GM12878 (cell line): ENCODE results near the gene ABCG1. TPM values are rescaled to one million over a fixed set of nuclear protein-coding genes. Genes with fewer than 3 reads are reported as not detected.

Experiments used
- ATAC-seq: fragments of 200-7000 bp; cut with Tn5 transposase; 3 replicates; pipeline ENCODE4 v1.9.1; 2020; ENCODE audit warnings: mild to moderate bottlenecking, moderate library complexity
- BruUV-seq: library from RNA; stranded (reverse); fragments of 400-500 nt; replicated peaks from 2 replicates; lab custom pipeline; 2021; lab: Mats Ljungman, UMichigan
- CTCF ChIA-PET: fragments of 300-600 bp; sonication (Branson Sonifier 250); formaldehyde crosslinking; extraction: SDS; loops from one replicate; lab custom pipeline; 2021; ENCODE audit warnings: inconsistent platforms; lab: Yijun Ruan, JAX
- POLR2A ChIA-PET: fragments of 350-600 bp; formaldehyde crosslinking; extraction: SDS; loops from one replicate; lab custom pipeline; 2021; ENCODE audit warnings: inconsistent platforms; lab: Charles Lee
- RAD21 ChIA-PET: fragments of 300-600 bp; sonication (Branson Sonifier 250); formaldehyde crosslinking; loops from one replicate; lab custom pipeline; 2023; ENCODE audit warnings: antibody characterized with exemption; ENCODE audit not compliant: unreplicated experiment; lab: Charles Lee
- SMC1A ChIA-PET: fragments of 300-600 bp; sonication (Branson Sonifier 250); formaldehyde crosslinking; loops from one replicate; lab custom pipeline; 2023; ENCODE audit not compliant: unreplicated experiment, uncharacterized antibody; lab: Charles Lee
- DNase-seq: peaks from one replicate; pipeline ENCODE4 v3.0.0-alpha.2; 2011; ENCODE audit warnings: low read depth, low spot score
- FAIRE-seq: peaks from 3 replicates; lab custom pipeline; 2011; peaks lifted over from hg19 to GRCh38; lab: Jason Lieb, UNC
- H2AFZ ChIP-seq: 2 replicates; pipeline ENCODE4 v1.6.0; 2011; ENCODE audit warnings: low read depth, low read length, control low read depth; ENCODE audit not compliant: control insufficient read depth
- H3K27ac ChIP-seq: 2 replicates; pipeline ENCODE4 v1.5.1; 2011; ENCODE audit warnings: control low read depth; ENCODE audit not compliant: control insufficient read depth, insufficient read depth
- H3K27me3 ChIP-seq, 2 experiments: replicated peaks in 1 of 2; 2 replicates each; pipeline versions ENCODE4 v1.6.0 to v1.6.1; 2011; ENCODE audit warnings: low read length in 1 of 2; ENCODE audit not compliant: control insufficient read depth in 2 of 2, insufficient read depth in 2 of 2
- H3K36me3 ChIP-seq, 2 experiments: 2 replicates each; pipeline ENCODE4 v1.5.1; 2011; ENCODE audit warnings: low read length in 1 of 2; ENCODE audit not compliant: control insufficient read depth in 2 of 2, insufficient read depth in 2 of 2
- H3K4me1 ChIP-seq: 2 replicates; pipeline ENCODE4 v1.6.1; 2011; ENCODE audit warnings: mild to moderate bottlenecking, low read length, moderate library complexity, mixed read lengths; ENCODE audit not compliant: control insufficient read depth, insufficient read depth
- H3K4me2 ChIP-seq: 2 replicates; pipeline ENCODE4 v1.6.0; 2011; ENCODE audit warnings: control low read depth; ENCODE audit not compliant: control insufficient read depth, insufficient read depth
- H3K4me3 ChIP-seq: fragments of 200-600 bp; sonication (generic); 2 replicates; pipeline ENCODE4 v1.5.1; 2016
- H3K79me2 ChIP-seq: 2 replicates; pipeline ENCODE4 v1.6.0; 2011; ENCODE audit warnings: low read length; ENCODE audit not compliant: control insufficient read depth, insufficient read depth
- H3K9ac ChIP-seq: 2 replicates; pipeline ENCODE4 v1.8.0; 2011; ENCODE audit warnings: low read length, control low read depth, mixed read lengths; ENCODE audit not compliant: control insufficient read depth, insufficient read depth
- H3K9me3 ChIP-seq: replicated peaks from 3 replicates; pipeline ENCODE4 v1.5.1; 2011; ENCODE audit warnings: mild to moderate bottlenecking, low read length; ENCODE audit not compliant: control insufficient read depth, insufficient read depth
- H4K20me1 ChIP-seq: 2 replicates; pipeline ENCODE4 v1.6.0; 2011; ENCODE audit not compliant: control insufficient read depth, insufficient read depth
- CBX3 ChIP-seq: fragments of 200-600 bp; sonication (generic); IDR thresholded peaks from 2 replicates; pipeline ENCODE4 v1.6.1; 2016; ENCODE audit warnings: low read depth, borderline replicate concordance
- EED ChIP-seq: sonication (generic); IDR thresholded peaks from 2 replicates; pipeline ENCODE4 v1.6.1; 2016; ENCODE audit warnings: antibody characterized with exemption, low read depth
- ETV6 ChIP-seq, 2 experiments: fragments of 450-650 bp in 1 of 2; IDR thresholded peaks in 1 of 2; conservative IDR thresholded peaks in 1 of 2; 2 replicates each; pipeline ENCODE4 v1.6.1; 2014; ENCODE audit warnings: antibody characterized with exemption in 1 of 2, borderline replicate concordance in 1 of 2, low read depth in 1 of 2, mild to moderate bottlenecking in 1 of 2, moderate library complexity in 1 of 2
- FOXM1 ChIP-seq: IDR thresholded peaks from 2 replicates; pipeline ENCODE4 v1.6.1; 2012; ENCODE audit warnings: low read depth, mild to moderate bottlenecking, inconsistent platforms, low read length, moderate library complexity
- NFYA ChIP-seq: IDR thresholded peaks from 2 replicates; pipeline ENCODE4 v1.6.1; 2011; ENCODE audit warnings: low read depth, mild to moderate bottlenecking, low read length, improper control_type of control experiment, borderline replicate concordance
- NFYB ChIP-seq: IDR thresholded peaks from 2 replicates; pipeline ENCODE4 v1.6.1; 2011; ENCODE audit warnings: low read depth, mild to moderate bottlenecking, low read length, improper control_type of control experiment, moderate library complexity; ENCODE audit not compliant: insufficient read depth
- PRDM15 ChIP-seq: fragments of 450-650 bp; formaldehyde crosslinking; IDR thresholded peaks from 2 replicates; pipeline ENCODE4 v1.4.0; 2020; ENCODE audit warnings: mild to moderate bottlenecking, moderate library complexity
- REST ChIP-seq: IDR thresholded peaks from 2 replicates; pipeline ENCODE4 v1.6.1; 2012; ENCODE audit warnings: mild to moderate bottlenecking, low read depth, low read length
- SP1 ChIP-seq: IDR thresholded peaks from one replicate; pipeline ENCODE4 v1.6.1; 2011; ENCODE audit warnings: low read depth, low read length
- TCF3 ChIP-seq: IDR thresholded peaks from 2 replicates; pipeline ENCODE4 v1.6.1; 2012; ENCODE audit warnings: low read depth, mild to moderate bottlenecking, low read length, borderline replicate concordance; ENCODE audit not compliant: insufficient read depth
- WRNIP1 ChIP-seq: IDR thresholded peaks from 2 replicates; pipeline ENCODE4 v1.6.1; 2011; ENCODE audit warnings: low read depth, low read length, improper control_type of control experiment, borderline replicate concordance
- YY1 ChIP-seq: IDR thresholded peaks from 2 replicates; pipeline ENCODE4 v1.6.1; 2011; ENCODE audit warnings: low read depth, mild to moderate bottlenecking, low read length
- ZSCAN29 ChIP-seq: fragments of 450-650 bp; IDR thresholded peaks from 2 replicates; pipeline ENCODE4 v1.6.1; 2017; ENCODE audit warnings: mild to moderate bottlenecking, moderate library complexity
- WGBS: methylation state at CpG from one replicate; pipeline ENCODE4 v1.1.6; 2016; ENCODE audit warnings: low lambda C conversion rate; ENCODE audit not compliant: insufficient replicate concordance, insufficient coverage; ENCODE audit errors: missing lambda C conversion rate; 5-methylcytosine and 5-hydroxymethylcytosine counted together
- in situ Hi-C: fragments of 300-500 bp; cut with MboI; formaldehyde crosslinking; loops from 9 replicates; pipeline ENCODE4 v1.14.3; 2018; ENCODE audit warnings: mixed read lengths
- intact Hi-C: fragments of 100-400 bp; cut with micrococcal nuclease; formaldehyde crosslinking; loops from one replicate; pipeline ENCODE4 v1.14.2; 2022; ENCODE audit not compliant: unreplicated experiment
- polyA plus RNA-seq, 11 experiments: library from polyadenylated mRNA; depleted of rRNA in 4 of 11; unstranded in 6 of 11; stranded (reverse) in 5 of 11; fragments of >200 nt; fragmentation: Nextera tagmentation in 4 of 11; fragmentation: Illumina TruSeq in 1 of 11; extraction: Ambion mirVana in 4 of 11; extraction: Trizol in 1 of 11; gene quantifications; 1 replicate in 1 of 11; 2 replicates in 10 of 11; pipeline versions ENCODE4 v1.2.1 to v1.2.3, GENCODE V29; 2011 to 2016; ENCODE audit warnings: inconsistent platforms in 2 of 11, missing spikeins in 2 of 11, low read depth in 1 of 11
- total RNA-seq, 4 experiments: library from RNA; depleted of rRNA in 3 of 4; stranded (reverse); fragments of >200 nt in 3 of 4; fragmentation: Illumina TruSeq in 1 of 4; extraction: Trizol in 1 of 4; gene quantifications; 2 replicates each; pipeline versions ENCODE4 v1.2.1 to v1.2.3, GENCODE V29; 2013 to 2021

ABCG1 gene
- total and polyA plus RNA-seq, 10 of the 15 experiments (the other 5 are each of a cell fraction or from before 2014, with no cell fraction given), result 0.59 to 19.3 (median 5.7) TPM

GRCh38 chr21:42343556-42343955 is 124.6 kb downstream of the ABCG1 start:
- ChIA-PET CTCF (no interaction called here), SMC1A (interaction anchor here (1.1 to 1.3 kb wide), 2 partner anchors 13 to 78 kb away, joined by 3 to 5 read pairs; no protein-coding TSS in a partner anchor), POLR2A (no interaction called here), RAD21 (no interaction called here)
- no TSS peak for BruUV-seq
- H3K4me3 ChIP-seq, result no peak overlapping the region
- peaks cover 8% of the 10 kb centered on the region for H3K4me1 ChIP-seq
- intact Hi-C loops (no loop called here), in situ Hi-C loops (no loop called here)
- no peaks in the 10 kb centered on the region for H3K9me3 ChIP-seq
- ATAC-seq (no peak), FAIRE-seq (no peak), DNase-seq (no peak)
- H3K27me3 ChIP-seq, result no peaks in the 10 kb centered on the region
- no peaks in the 10 kb centered on the region for H3K36me3 ChIP-seq
- H3K4me2 ChIP-seq, result no peak overlapping the region
- H3K79me2 ChIP-seq, result no peaks in the 10 kb centered on the region
- TF ChIP-seq WRNIP1 (no peak), FOXM1 (no peak), NFYA (no peak), REST (no peak), YY1 (no peak), TCF3 (no peak), NFYB (no peak), CBX3 (no peak), ZSCAN29 (no peak), PRDM15 (CRISPR knock-in tag) (no peak), ETV6 (conservative IDR thresholded peaks at IDR 0.05 in 1 of 2, IDR thresholded peaks at IDR 0.05 in 1 of 2; ENCODE audit: borderline replicate concordance in 1 of 2, low read depth in 1 of 2) (no peak), SP1 (no peak), EED (no peak)
- H3K27ac ChIP-seq, result no peak overlapping the region
- no peaks in the 10 kb centered on the region for H4K20me1 ChIP-seq
- WGBS, result 45% methylated on average over 6 of the region's 6 CpGs
- no peak overlapping the region for H2AFZ ChIP-seq
- H3K9ac ChIP-seq, result no peak overlapping the region
